HG03558 (cell line): ENCODE data around the gene GGCX.
"Not testable (repeated sequence)": the region's sequence is repeated elsewhere in the genome, so short reads cannot be mapped to it uniquely, and the experiment has no call there.

Source experiments
- ATAC-seq: cut with Tn5 transposase; IDR thresholded peaks from one replicate; pipeline ENCODE4 v1.9.1; 2021; ENCODE audit warnings: moderate number of reproducible peaks; ENCODE audit not compliant: unreplicated experiment; ENCODE audit errors: extremely low read depth

The GGCX gene

DNA sequence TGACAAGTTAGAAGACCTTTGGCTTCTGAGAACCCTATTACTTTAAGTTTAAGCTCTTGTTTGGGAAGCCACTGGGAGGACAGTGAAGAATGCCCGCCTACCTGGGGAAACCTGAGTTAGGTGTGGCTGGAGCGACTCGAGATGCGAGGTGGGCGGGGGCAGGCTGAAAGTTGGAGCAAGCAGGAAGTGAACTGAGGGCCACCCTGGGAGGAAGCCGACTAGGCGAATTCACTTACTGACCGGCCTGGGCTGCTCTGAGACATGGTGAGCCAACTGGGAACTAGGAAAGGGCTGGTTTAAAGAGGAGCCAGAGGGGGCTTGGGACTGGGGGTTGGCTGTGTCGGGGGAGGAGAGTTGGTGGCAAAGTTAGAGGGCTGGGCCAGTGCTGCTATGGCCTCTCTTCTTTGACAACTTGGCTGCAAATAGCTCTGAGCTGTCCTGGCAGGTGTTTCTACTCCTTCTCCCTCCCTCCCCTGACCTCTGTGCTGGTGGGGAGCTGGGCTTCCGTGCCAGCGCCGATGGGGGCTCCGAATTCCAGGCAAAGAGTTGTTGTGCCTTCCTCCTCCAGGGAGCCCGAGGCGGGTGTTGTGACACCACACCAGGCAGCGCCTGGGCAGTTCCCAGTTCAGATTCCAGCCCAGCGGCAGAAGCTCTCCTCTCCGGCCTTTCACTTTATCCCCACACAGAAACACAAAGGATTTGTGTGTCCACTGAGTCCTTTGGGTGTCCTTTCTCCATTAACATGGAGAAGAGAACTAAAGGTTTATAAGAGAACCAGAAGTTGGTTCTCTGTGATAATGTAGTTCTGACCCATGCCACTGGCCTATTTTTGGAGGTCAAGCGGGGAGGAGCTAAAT is 16.3 kb upstream of the GGCX start, which contains the start of gene VAMP8:
Gene VAMP8 (plus strand): TSS at position 201 of the 857 bp plus-strand sequence. CDS start 61 bp downstream, at position 262.
- ATAC-seq = no peak

DNA sequence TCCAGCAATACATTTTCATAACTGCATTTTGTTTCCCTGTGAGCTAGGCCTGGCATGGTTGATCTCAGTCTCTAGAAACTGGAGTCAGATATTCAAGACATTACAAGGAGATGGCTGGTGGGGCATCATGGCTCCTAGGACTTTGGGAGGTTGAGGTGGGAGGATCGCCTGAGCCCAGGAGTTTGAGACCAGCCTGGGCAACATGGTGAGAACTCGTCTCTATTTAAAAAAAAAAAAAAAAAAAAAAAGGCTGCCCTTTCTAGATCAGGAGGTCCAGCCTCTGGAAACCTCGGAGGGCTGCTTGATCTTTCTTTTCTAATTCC is 15.7 kb upstream of the GGCX start:
- ATAC-seq = no peak

DNA sequence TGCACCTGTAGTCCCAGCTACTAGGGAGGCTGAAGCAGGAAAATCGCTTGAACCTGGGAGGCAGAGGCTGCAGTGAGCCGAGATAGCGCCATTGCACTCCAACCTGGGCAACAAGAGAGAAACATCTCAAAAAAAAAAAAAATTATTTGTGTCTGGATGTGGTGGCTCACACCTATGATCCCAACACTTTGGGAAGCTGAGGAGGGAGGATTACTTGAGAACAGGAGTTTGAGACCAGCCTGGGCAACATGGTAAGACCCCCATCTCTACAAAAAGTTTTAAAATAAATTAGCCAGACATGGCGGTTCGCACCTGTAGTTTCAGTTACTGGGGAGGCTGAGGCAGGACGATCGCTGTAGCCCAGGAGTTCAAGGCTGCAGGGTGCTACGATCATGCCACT is 14.4 kb upstream of the GGCX start:
- ATAC-seq = no peak

DNA sequence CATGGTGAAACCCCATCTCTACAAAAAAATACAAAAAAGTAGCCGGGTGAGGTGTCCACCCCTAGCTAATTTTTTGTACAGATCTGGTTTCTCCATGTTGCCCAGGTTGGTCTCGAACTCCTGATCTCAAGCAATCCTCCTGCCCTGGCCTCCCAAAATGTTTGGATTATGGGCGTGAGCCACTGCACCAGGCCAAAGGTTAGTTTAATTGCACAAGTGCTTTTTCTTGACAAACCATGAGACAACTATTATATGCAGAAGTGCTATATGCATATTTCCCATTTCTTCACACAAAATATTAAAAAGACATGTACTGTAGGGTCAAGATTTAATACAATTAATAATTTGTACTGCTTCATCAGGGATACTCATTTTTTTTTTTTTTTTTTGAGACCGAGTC is 5.0 kb upstream of the GGCX start:
- ATAC-seq = no peak

DNA sequence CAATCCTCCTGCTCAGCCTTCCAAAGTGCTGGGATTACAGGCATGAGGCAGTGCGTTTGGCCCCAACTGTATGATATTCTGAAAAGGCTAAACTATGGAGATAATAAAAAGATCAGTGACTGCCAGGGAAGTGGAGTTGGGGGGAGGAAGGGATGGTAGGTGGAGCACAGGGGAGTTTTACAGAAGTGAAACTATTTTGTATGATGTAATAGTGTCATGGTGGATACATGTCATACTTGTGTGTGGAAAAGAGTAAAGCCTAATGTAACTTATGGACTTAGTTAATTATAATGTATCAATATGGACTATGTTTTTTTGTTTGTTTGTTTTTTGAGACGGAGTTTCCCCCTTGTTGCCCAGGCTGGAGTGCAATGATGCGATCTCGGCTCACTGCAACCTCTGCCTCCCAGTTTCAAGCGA is 2.9 kb upstream of the GGCX start:
- no peak for ATAC-seq

DNA sequence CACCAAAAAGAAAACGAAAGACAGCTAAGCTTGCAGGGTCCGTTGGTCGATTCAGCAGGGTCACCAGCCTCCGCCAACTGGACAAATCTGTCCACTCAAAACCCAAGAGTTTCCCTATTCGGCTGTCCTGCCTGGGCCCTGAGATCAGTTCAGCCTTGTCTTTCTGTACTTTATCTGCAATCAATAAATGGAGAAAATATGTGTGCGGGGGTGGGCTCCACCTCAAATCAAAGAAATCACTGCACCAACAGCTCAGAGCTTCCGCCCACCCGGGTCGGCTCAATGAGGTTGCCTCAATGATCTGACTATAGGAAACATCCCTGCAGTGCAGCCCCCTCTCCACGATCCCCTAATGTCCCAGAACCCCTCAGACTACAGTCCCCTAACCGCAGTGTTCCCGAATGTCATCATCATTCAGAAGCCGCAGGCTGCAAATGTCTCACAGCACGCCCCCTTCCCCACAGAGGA is 447 bp downstream of the GGCX start:
- ATAC-seq = no peak

DNA sequence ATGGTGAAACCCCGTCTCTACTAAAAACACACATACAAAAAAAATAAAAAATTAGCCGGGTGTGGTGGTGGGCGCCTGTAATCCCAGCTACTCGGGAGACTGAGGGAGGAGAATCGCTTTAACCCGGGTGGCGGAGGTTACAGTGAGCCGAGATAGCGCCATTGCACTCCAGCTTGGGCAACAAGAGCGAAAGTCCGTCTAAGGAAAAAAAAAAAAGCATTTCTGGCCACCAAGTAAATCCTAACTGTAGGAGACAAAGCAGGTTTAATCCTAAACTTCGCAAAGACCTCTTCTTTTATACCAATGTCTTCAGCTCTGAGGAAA is 928 bp downstream of the GGCX start:
- not testable (repeated sequence) for ATAC-seq

DNA sequence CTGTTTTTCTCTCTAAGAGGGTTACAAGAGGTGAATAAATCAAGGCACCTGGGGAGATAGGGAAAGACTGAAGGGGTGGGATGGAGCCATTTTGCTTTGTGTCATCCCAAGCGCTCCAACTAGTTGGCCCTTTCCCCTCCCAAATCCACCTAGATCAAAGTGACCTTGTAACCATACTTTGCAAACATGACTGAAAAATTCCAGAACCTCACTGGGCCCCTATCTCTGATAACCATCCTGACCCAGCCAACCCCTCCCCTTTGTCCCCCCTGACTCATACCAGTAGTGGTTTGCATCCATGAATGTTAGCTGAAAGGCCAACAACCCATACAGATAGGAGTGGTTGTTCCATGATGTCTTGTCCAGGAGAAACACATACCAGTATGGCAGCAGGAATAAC is 3.1 kb downstream of the GGCX start:
- ATAC-seq = no peak

DNA sequence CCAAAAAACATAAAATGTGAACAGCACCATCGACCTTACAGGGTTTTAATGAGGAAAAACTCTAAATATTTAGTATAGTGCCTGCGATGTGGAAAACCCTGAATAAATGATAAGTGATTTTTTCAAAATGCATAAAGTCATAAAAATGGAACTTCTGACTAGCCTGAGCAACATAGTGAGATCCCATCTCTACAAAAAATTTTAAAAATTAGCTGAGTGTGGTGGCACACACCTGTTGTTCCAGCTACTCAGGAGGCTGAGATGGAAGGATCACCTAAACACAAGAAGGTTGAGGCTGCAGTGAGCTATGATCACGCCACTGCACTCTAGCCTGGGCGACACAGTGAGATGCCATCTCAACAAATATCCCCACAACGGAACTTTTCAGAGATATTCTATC is 4.2 kb downstream of the GGCX start:
- no peak for ATAC-seq

DNA sequence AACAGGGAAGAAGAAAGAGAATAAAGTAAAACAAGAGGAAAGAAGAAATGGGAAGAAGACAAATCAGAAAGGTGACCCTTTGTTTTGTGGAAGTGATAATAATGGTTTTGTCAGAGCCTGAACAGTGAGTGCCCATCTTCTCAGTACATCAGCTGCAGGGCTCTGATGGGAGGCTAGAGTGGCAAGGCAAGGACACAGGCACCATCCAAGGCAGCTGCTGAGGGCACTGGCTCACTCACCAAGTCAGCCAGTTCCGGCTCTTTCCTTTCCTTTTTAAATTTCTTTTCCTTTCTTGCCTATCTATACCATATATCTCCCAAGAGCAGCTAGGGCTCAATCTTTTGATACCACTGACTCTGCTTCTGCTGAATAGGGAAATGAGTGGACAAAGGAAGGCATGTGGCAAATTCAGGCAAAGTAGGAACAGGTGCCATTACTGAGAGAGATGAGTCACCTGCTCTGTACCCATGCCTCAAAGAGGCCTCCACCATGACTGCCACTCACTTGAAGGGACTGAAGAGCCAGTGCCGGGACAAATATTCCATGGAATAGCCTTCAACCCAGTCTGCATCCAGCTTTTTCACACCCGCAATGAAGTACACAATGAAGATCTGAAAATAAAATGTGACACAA is 6.2 kb downstream of the GGCX start:
- ATAC-seq = no peak

DNA sequence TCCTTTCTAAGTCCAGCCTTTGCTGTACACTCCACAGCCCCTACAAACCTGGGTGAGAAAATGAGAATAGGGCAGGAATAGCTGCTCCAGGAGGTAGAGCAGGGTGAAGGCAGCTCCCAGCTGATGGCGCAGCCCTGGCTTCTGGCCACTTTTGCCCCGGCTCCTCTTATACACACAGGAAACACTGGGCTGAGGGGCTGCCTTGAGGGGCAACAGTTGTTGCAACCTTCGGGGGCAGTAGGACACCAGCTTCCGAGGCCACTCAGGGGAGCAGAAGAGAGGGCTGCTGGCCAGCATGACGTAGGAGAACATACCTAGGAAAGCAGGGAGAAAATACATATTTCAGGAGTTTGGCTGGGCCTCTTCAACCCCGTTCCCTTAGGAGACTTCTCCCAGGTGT is 8.1 kb downstream of the GGCX start:
- ATAC-seq = no peak

DNA sequence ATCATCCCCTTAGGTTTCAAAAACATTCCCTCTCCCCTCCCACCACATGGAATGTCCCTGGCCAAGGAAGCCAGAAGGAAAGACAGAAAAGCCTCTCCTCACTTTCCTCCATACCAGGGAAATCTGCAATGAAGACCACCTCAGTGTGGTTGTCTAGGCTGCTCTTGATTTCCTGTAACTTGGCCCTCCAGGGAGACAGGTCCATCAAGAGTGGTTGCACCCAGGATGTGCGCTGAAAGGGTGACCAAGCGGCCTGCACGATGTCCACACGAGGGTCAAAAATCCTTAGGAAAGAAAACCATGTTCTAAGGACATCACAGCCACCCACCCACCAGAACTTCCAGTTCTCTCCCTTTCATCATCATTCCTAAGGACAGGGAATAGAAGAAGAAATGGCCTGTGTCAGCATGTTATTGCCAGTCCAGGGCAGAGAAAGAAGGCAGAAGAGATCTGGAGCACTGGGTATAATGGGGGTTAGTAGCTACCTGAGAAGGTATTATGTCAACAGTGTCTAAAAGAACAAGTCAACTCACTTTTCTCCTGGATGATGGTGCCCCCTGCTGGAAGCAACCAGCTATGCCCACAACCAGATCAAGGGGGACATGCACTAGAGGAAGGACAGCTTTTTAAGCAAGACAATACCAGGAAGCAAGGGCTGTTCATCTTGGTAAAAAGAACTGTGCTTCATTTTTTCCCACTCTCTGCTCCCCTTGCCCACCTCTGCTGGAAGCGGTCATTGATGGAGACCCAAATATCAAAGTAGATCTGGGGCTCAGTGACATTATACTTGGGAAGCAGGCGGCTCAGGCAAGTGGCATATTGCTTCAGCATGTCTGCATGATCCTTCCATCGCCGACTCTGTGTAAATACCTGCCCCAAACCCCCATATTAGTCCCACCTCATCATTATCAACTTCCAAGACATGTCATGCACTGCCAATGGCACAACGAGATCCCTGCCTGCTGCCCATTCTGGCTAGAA is 9.3 kb downstream of the GGCX start:
- ATAC-seq = no peak

DNA sequence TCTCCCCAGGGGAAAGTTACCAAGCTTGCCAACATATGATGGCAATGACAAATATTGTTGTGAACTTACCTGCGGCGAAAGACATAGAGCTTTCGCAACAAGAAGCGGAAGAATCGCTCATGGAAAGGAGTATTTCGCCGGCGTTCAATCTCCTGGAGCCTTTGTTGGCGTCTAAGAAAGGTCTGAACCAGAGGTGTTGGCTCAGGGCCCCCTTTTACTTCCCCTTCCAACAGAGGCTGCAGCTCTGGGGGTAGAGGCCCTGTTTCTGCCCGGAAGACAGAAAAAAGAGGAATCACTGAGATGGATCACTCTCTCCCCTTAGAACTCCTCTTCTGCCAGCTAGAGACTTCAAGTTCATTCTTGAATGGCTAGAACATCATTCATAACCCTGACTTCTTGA is 10.8 kb downstream of the GGCX start:
- no peak for ATAC-seq

DNA sequence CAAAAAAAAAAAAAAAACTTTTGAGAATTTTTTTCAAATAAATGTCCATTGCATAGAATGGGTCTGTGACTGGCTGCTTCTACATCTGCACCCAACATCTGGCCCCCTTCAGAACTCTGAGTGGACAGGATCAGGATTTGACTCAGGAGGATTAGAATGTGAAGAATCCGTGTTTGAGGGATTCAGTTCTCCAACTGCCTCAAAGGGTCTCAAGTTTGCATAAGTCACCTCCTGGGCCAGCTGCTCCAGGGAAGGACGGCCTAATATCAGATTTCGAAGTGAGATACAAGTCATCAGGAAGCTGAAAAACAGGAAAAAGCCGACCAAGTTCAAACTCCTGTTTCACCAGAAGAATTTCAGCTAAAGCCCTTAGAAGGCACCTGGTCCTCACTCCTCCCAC is 11.5 kb downstream of the GGCX start:
- ATAC-seq = no peak

DNA sequence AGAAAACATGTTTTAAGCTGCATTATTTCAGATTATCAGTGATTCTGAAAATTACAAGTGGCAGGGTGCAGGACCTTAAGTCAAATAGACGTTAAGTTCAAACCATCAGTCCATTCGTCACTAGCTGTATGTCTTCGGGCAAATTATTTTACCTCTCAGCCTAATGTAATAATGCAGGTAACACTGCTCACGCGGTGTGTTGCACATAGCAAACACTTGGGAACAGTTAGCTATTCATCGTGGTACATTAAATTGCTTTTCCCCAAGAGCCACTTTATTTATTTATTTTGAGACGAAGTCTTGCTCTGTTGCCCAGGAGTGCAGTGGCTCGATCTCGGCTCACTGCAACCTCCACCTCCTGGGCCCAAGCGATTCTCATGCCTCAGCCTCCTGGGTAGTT is 12.2 kb downstream of the GGCX start:
- no peak for ATAC-seq

DNA sequence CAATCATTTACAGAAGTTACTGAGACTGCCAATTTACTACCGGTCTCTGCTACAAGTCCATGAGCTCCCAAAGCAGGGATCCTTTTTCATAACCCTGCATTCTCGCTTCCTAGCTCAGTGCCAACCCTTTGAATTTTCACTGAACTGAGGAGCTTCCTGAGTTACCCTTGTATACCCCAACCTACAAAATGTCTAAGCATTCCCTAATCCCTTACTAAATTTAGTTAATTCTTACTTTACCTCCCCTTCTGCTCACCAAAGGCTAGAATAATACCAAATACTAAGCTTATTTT is 12.7 kb downstream of the GGCX start:
- no peak for ATAC-seq

DNA sequence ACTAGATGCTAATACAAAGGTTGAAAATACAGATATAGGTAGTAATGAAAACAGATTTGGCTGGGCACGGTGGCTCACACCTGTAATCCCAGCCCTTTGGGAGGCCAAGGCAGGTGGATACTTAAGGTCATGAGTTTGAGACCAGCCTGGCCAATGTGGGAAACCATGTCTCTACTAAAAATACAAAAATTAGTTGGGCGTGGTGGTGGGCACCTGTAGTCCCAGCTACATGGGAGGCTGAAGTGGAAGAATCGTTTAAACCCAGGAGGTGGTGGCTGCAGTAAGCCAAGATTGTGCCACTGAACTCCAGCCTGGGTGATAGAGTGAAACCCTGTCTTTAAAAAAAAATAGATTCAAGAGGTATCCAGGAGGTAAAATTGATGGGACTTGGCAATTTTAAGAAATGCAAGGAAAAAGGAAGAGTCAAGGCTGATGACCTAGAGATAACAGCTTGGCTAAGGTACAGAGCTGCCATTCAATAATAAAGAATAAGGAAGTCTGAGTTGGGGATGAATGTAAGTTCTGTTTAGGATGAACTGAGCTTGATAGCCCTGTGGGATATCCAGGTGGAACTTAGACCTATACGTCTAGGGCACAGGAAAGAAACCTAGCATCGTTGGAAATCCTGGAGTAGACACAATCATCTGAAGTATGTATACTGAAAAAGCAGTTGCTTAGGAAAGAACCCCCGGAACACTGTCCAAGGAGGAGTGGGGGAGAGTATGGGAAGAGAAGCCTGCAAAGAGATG is 13.3 kb downstream of the GGCX start:
- no peak for ATAC-seq

DNA sequence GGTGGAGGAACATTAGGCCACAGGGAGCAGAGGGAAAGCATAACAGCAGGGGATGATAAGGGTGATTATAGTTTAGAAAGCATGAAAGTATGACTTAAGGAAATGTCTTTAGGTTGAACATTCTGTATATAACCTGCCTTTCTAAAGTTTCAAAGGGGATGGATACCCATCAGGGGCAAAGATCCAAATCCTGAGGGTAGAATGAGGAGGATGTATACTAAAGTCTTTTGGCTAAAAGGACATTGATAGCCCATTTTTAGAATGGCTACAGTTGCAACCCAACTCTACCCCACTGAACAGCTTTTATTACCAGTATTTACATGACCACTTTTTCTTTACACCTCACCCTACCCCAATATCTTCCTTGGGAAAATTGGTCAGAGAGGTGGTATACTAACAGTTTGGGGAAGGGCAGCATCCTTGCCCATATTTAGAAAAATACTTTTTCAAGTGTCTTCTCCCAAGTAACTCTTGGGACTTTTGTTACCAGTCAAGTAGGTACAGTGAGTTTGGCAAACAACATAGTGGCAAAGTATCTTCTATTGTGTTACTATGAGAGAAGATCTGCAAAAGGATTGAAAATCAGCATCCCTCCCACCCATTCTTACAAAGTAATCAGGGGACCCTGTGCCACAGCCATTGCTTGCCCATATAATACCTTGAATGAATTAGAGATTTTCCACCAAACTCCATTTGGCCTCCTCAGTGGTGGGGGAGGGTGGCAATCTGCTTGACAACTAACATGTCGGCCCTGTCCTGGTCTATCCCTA is 14.0 kb downstream of the GGCX start:
- no peak for ATAC-seq

DNA sequence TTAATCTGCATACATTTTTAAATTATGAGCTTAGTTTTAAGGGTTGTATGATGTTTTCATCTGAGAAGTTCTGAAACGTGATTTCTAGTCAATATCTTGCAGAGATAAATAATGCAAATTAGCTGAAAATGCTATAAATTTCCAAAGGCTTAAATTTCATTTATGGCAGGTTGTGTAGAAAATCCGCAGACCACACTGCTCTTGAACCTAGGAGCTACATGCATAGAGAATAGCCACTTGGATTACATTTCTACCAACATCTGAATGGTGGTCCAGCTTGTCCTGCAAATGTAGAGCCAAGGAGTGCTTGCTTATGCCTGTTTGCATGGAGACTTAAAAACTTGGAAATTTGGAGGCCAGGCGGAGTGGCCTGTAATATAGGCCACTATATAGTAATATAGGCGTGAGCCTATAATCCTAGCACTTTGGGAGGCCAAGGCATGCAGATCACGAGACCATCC is 15.5 kb downstream of the GGCX start:
- ATAC-seq = no peak
